SH-SY5Y (cell line): ENCODE results near the gene ANO6.

Source experiments
- GATA2 ChIP-seq: IDR thresholded peaks from 2 replicates; pipeline ENCODE4 v1.6.1; 2011; ENCODE audit warnings: mild to moderate bottlenecking, low read depth, low read length
- GATA3 ChIP-seq: IDR thresholded peaks from 2 replicates; pipeline ENCODE4 v1.6.1; 2011; ENCODE audit warnings: low read depth, mild to moderate bottlenecking, low read length, moderate library complexity

DNA sequence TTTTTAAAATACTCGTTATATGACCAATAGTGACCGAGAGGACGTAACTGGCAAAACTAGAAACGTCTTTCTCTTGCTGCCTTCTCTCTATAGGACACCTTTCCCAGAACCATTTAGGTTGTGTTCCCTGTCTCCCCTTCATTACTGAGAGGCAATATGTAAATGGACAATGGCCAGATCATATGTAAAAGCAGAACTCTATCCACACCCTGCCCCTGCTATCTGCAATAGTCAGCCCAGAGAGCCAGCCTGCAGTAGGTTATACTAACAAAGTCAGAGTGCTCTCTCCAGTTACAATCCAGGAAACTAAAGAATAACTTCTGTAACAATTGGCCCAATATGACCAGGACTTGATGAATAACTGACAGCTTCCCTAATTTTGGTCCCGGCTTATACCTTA, 216.8 kb downstream of the ANO6 start:
- no peak for TF ChIP-seq GATA2
- TF ChIP-seq GATA3, result no peak
